ENCODE results near the gene RIN3.
"Not testable (repeated sequence)": the region's sequence is repeated elsewhere in the genome, so short reads cannot be mapped to it uniquely, and the experiment has no call there.

The RIN3 gene

GRCh38 chr14:92675976-92676375 is 162.4 kb downstream of the RIN3 start:
- no peak for DNase-seq

- DNase-seq, result no peak
Measured at GRCh38 chr14:92676403-92677086, 163.0 kb downstream of the RIN3 start.

GRCh38 chr14:92677087-92677668 is 163.6 kb downstream of the RIN3 start:
- no peak for DNase-seq

GRCh38 chr14:92677955-92678354 is 164.4 kb downstream of the RIN3 start:
- DNase-seq, result no peak

- no peak for DNase-seq
Measured at GRCh38 chr14:92678766-92679165, 165.2 kb downstream of the RIN3 start.

- no peak for DNase-seq
Measured at GRCh38 chr14:92679246-92679645, 165.7 kb downstream of the RIN3 start.

- not testable (repeated sequence) for DNase-seq
Measured at GRCh38 chr14:92680330-92680729, 166.7 kb downstream of the RIN3 start.

- DNase-seq, result peak; percentile 79
Measured at GRCh38 chr14:92680781-92681650, 167.4 kb downstream of the RIN3 start.

- no peak for DNase-seq
Measured at GRCh38 chr14:92683041-92683440, 169.5 kb downstream of the RIN3 start.

GRCh38 chr14:92684801-92685560 is 171.4 kb downstream of the RIN3 start:
- no peak for DNase-seq

GRCh38 chr14:92685784-92686355 is 172.3 kb downstream of the RIN3 start:
- DNase-seq, result no peak

- DNase-seq, result no peak
Measured at GRCh38 chr14:92686411-92686899, 172.9 kb downstream of the RIN3 start.

- DNase-seq, result peak; percentile 95
Measured at GRCh38 chr14:92686900-92687427, 173.4 kb downstream of the RIN3 start.

- peak; percentile 78 for DNase-seq
Measured at GRCh38 chr14:92687681-92688433, 174.3 kb downstream of the RIN3 start.

- peak; percentile 32 for DNase-seq
Measured at GRCh38 chr14:92688434-92689375, 175.1 kb downstream of the RIN3 start.

- no peak for DNase-seq
Measured at GRCh38 chr14:92690171-92691011, 176.8 kb downstream of the RIN3 start.

GRCh38 chr14:92692822-92693226 is 179.2 kb downstream of the RIN3 start:
- DNase-seq, result no peak

- DNase-seq, result no peak
Measured at GRCh38 chr14:92693998-92694795, 180.6 kb downstream of the RIN3 start.

All from retina (tissue), 1 donor.